Esophagus (tissue), 2 donors: ENCODE results near the gene FUT9. TPM values are rescaled to one million over a fixed set of nuclear protein-coding genes. Genes with fewer than 3 reads are reported as not detected.

Experiments used
- H3K27ac ChIP-seq, 2 donors: one replicate each; pipeline ENCODE4 v1.5.1; 2013; ENCODE audit warnings: low read depth in 2 of 2, mild to moderate bottlenecking in 2 of 2, inconsistent platforms in 1 of 2, low read length in 1 of 2, moderate library complexity in 1 of 2
- H3K27me3 ChIP-seq, 2 donors: one replicate each; pipeline ENCODE4 v1.6.1; 2013; ENCODE audit warnings: low read length in 2 of 2, control low read depth in 1 of 2, mild to moderate bottlenecking in 1 of 2; ENCODE audit not compliant: insufficient read depth in 2 of 2, control insufficient read depth in 1 of 2
- H3K36me3 ChIP-seq, 2 donors: one replicate each; pipeline ENCODE4 v1.6.1; 2013; ENCODE audit warnings: low read length in 1 of 2; ENCODE audit not compliant: control insufficient read depth in 2 of 2, insufficient read depth in 2 of 2
- H3K4me1 ChIP-seq, 2 donors: one replicate each; pipeline ENCODE4 v1.6.1; 2013; ENCODE audit warnings: low read length in 1 of 2; ENCODE audit not compliant: control insufficient read depth in 2 of 2, insufficient read depth in 2 of 2
- H3K4me3 ChIP-seq, 2 donors: one replicate each; pipeline ENCODE4 v1.5.1; 2013; ENCODE audit warnings: low read length in 2 of 2, mild to moderate bottlenecking in 2 of 2, low read depth in 1 of 2, moderate library complexity in 1 of 2
- H3K9me3 ChIP-seq, 2 donors: one replicate each; pipeline ENCODE4 v1.6.1; 2013; ENCODE audit warnings: mild to moderate bottlenecking in 2 of 2, low read depth in 1 of 2, low read length in 1 of 2, moderate library complexity in 1 of 2; ENCODE audit not compliant: control insufficient read depth in 2 of 2, insufficient read depth in 1 of 2
- WGBS, 2 donors: extraction: QIAGEN DNeasy Blood & Tissue Kit; methylation state at CpG; one replicate each; pipeline ENCODE4 v1.1.7; 2013; 5-methylcytosine and 5-hydroxymethylcytosine counted together
- polyA plus RNA-seq, 2 donors: library from polyadenylated mRNA; stranded (reverse); fragments of 200-250 nt; gene quantifications; one replicate each; pipeline ENCODE4 v1.2.3, GENCODE V29; 2013
- donor health status: healthy with polysubstance abuse.
- donor health status: Bipolar disorder and iron deficiency.

Gene FUT9
- polyA plus RNA-seq = under 1 TPM in 1 of 2 donors, not detected in 1; under 0.01 TPM

DNA sequence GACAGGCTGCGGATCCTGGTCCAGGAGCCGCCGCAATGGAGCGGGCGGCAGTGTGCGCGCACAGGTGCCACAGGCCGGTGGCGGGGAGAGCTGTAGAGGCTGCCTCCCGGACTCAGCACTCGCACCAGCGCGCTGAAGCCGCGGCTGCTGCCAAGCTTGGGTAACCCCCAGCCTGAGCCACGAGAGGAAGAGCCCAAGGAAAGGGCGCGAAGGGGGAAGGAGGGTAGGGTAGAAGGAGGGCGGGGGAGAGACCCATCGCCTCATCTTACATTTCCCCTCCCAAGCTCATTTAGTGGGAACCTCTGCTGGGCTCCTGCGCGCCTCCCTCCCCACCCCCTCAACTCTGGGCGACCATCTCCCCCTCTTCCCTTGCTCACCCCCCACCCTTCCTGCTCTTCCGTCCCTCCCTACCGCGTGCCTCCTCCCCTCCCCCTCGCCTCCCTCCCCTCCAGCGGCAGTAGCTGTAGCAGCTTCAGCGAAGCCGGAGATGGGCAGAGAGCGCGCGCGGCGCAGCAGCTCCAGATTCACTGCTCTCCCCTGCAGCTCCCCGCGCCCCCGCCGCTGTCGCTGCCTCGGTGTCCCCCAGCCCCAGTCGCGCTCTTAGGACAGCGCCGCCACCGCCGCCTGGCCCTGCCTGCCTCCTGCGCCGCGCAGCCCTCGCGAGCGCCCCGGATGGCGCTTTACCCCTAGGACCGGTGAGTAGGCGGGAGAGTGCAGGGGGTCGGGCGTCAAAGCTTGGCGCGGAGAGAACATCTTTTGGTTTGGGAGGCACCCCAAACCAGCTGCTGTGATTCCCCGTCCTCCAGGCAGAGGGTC, at the start of gene FUT9:
Gene FUT9, plus strand, starts transcription at position 457 of the 816 bp plus-strand sequence. CDS start 187,182 bp downstream, outside the sequence.
- no peak within 1 kb of the TSS for H3K4me3 ChIP-seq
- WGBS, 2 donors = 7 to 9% methylated on average over 42 to 62 of the region's 62 CpGs
- peaks cover 0 to 4% of the 10 kb centered on the region in 2 donors for H3K4me1 ChIP-seq

DNA sequence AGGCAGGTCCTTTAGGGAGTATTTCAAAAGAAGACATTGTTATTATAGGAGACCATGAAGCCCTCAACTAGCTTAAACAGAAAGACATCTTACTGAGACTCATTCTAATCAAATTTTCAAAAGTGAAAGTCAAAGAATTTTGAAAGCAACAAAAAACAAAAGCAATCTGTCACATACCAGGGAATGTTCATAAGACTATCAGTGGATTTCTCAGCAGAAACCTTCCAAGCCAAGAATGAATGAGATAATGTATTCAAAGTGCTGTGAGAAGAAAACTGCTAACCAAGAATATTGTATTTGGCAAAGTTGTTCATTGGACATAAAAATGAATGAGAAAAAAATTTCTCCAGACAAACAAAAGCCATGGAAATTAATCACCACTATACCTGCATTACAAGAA, 48.2 kb upstream of the FUT9 start:
- H3K36me3 ChIP-seq = no peaks in the 10 kb centered on the region
- H3K4me3 ChIP-seq = no peak overlapping the region
- H3K4me1 ChIP-seq = no peaks in the 10 kb centered on the region
- H3K27ac ChIP-seq = no peak overlapping the region
- no peaks in the 10 kb centered on the region for H3K27me3 ChIP-seq
- H3K9me3 ChIP-seq = no peaks in the 10 kb centered on the region

More for the DNA sequence above, at the start of gene FUT9:
- H3K27ac ChIP-seq = no peak within 1 kb of the TSS
- no peaks in the 10 kb centered on the region for H3K9me3 ChIP-seq
- H3K27me3 ChIP-seq = peaks cover 0 to under 1% of the 10 kb centered on the region in 2 donors
- H3K36me3 ChIP-seq = no peaks in the 10 kb centered on the region

DNA sequence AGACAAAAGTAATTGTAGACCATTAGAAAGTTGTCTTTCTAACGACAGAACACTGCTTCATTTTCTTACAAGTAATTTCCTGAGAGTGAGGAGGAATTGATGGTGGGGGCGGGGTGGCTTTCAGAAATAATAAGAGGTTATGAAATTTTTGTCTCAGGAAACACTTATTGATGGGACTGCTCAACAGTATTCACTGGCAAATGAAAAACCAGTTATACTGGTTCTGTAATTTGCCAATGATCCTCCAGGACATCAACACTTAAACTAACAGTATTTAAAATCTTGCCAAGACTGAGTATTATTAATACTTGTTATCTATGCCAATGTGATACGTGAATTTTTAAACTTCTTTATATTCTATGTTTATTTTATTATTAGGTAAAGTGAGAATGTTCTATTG, 41.8 kb upstream of the FUT9 start:
- WGBS, 2 donors = 43 to 50% methylated on average over 3 of the region's 3 CpGs
- Histone ChIP-seq H3K27ac (no peak overlapping the region), H3K27me3 (no peaks in the 10 kb centered on the region), H3K4me3 (no peak overlapping the region), H3K4me1 (no peaks in the 10 kb centered on the region), H3K9me3 (no peaks in the 10 kb centered on the region), H3K36me3 (no peaks in the 10 kb centered on the region)

DNA sequence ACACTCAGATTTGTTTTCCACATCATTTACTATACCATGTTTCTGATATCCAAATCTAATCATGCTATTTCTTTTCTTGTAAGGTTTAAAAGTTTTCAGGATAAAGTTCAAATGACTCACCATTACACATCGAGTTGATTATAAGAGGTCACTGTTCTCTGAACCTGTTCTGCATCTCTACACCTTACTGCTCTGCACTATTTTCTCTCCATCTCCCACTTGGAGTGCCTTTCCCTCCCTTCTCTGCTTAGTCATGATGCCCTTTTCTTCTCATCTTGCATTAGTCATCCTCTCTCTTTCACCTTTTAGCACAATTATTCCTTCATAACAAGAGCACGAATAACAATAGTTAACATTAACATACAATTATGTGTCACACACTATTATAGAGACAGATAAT, 37.5 kb upstream of the FUT9 start:
- Histone ChIP-seq H3K4me3 (no peak overlapping the region), H3K4me1 (no peaks in the 10 kb centered on the region), H3K27me3 (no peaks in the 10 kb centered on the region), H3K9me3 (no peaks in the 10 kb centered on the region), H3K36me3 (no peaks in the 10 kb centered on the region), H3K27ac (no peak overlapping the region)
- 59 to 63% methylated on average over 2 of the region's 2 CpGs for WGBS, 2 donors

DNA sequence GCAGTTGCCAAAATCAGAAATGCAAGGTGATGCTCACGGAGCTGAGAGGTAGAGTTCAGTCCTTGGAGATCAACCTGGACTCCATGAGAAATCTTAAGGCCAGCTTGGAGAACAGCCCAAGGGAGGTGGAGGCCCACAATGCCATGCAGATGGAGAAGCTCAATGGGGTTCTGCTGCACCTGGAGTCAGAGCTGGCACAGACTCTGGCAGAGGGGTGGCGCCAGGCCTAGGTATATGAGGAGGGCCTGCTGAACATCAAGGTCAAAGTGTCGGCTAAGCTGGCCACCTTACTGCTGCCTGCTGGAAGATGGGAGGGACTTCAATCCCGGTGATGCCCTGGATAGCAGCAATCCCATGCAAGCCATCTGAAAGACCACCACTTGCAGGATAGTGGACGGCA, 23.9 kb upstream of the FUT9 start:
- peaks cover 0 to 2% of the 10 kb centered on the region in 2 donors for H3K9me3 ChIP-seq
- H3K4me1 ChIP-seq = no peaks in the 10 kb centered on the region
- no peak overlapping the region for H3K4me3 ChIP-seq
- 91 to 94% methylated on average over 5 of the region's 5 CpGs for WGBS, 2 donors
- no peak overlapping the region for H3K27ac ChIP-seq
- no peaks in the 10 kb centered on the region for H3K27me3 ChIP-seq
- H3K36me3 ChIP-seq = no peaks in the 10 kb centered on the region

DNA sequence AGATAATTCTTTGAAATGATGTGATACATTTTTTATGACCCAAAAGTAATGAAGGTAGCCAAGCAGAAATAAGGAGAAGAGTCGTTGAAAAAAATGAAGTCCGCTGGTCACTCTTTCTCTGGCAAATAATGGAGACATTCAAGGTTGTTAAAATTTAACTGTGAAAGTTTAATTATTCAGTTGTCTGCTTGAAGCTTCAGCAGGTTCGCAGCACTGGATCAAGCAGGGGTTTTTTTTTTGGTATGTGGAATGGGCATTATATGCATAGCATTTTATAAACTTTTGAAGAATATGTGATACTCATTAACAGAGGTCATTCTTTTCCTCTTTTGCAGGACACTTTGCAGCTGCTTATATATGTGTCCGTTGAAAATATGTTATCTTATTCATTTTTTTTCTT, 21.6 kb upstream of the FUT9 start:
- no peaks in the 10 kb centered on the region for H3K27me3 ChIP-seq
- H3K4me3 ChIP-seq = no peak overlapping the region
- H3K9me3 ChIP-seq = peaks cover 0 to 2% of the 10 kb centered on the region in 2 donors
- WGBS, 2 donors = 62 to 67% methylated on average over 4 of the region's 4 CpGs
- H3K36me3 ChIP-seq = no peaks in the 10 kb centered on the region
- no peaks in the 10 kb centered on the region for H3K4me1 ChIP-seq
- H3K27ac ChIP-seq = no peak overlapping the region

DNA sequence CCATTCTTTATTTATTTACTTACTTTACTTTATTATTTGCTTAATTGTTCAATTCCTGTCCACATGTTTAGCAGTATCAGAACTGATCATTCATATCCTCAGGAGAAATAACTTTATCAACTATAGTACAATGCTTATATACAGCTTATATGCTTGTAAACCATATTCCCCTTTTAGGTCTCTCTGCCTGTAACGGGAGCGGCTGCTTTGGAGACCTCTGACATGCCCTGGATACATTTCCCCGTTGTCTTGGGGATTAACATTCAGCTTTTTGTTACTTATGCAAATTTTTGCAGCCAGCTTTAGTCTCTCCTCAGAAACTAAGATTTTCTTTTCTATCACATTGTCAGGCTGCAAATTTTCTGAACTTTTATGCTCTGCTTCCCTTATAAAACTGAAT, 17.6 kb upstream of the FUT9 start:
- Histone ChIP-seq H3K27ac (no peak overlapping the region), H3K4me1 (no peaks in the 10 kb centered on the region), H3K4me3 (no peak overlapping the region), H3K9me3 (peaks cover 11 to 14% of the 10 kb centered on the region in 2 donors), H3K36me3 (no peaks in the 10 kb centered on the region), H3K27me3 (no peaks in the 10 kb centered on the region)
- 63 to 64% methylated on average over 3 of the region's 3 CpGs for WGBS, 2 donors

DNA sequence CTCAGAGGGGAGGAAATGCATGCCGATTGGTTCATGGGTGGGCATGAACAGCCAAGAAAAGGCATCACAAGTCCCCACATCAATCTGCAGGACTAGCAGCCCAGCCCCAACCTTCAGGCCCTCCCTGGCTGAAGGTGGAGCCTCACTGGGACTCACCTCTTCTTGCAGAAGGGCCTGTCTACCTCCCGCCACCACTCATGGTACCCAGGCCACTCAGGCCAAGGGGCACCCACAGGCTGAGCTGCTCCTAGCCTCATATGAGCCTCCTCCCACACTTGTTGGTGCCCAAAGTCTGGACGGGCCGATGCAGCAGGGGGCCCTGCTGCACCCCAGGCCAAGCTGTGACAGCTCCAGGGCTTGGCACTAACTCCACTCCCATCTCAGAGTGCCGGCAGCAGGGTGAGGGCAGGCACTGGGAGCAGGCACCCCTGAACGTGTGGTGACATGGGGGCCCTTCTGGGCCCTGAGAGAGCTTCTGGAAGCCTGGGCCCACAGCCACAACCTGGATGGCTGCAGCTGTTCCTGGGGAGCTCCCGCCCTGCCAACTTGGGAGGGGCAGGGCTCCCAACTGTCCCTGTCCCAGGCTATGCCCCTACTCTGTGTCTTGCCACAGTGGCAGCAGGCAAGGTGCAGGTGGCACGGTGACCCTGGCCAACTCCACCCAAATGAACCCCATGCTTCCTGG, 13.7 kb upstream of the FUT9 start:
- Histone ChIP-seq H3K27me3 (no peaks in the 10 kb centered on the region), H3K4me1 (no peaks in the 10 kb centered on the region), H3K9me3 (peaks cover 11 to 14% of the 10 kb centered on the region in 2 donors), H3K36me3 (no peaks in the 10 kb centered on the region), H3K27ac (no peak overlapping the region), H3K4me3 (no peak overlapping the region)
- WGBS, 2 donors = 88 to 89% methylated on average over 8 of the region's 8 CpGs

DNA sequence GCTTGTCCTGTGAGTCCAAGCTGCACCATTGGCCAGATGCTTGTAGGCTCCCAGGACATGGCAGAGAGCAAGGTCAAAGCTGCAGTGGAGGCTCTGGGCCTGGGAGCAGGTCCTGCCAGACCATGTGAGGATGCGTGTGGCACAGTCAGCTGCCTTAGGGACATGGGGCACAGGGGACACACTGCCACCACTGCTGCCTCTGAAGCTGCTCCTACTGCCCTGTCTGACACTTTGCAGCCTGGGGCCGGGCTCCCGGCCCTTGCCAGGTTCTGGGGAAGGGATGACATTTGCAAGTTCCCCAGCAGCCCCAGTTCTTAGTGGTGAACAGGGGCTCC, 13.2 kb upstream of the FUT9 start:
- 71 to 93% methylated on average over 3 of the region's 3 CpGs for WGBS, 2 donors
- peaks cover 11 to 14% of the 10 kb centered on the region in 2 donors for H3K9me3 ChIP-seq
- H3K4me3 ChIP-seq = no peak overlapping the region
- H3K27me3 ChIP-seq = no peaks in the 10 kb centered on the region
- H3K36me3 ChIP-seq = no peaks in the 10 kb centered on the region
- H3K4me1 ChIP-seq = no peaks in the 10 kb centered on the region
- no peak overlapping the region for H3K27ac ChIP-seq

DNA sequence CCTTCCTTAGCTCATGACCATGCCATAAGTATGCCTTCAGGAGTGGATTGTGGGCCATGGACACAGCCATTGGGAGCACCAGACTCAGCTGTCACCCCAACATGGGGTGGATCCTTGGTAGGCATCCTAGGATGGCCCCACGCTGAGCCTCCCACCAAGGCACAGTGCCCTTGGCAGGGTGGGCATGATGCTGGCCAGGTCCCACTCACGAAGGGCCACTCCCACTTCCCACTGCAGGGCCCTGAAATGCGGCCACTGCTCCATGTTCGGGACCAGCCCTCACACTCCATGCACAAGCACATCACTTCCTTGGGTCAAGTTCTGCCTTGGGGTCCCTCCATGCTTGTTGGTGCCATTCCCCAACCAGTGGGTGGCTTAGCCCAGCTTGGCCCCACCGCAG, 12.9 kb upstream of the FUT9 start:
- Histone ChIP-seq H3K36me3 (no peaks in the 10 kb centered on the region), H3K4me1 (no peaks in the 10 kb centered on the region), H3K27me3 (no peaks in the 10 kb centered on the region), H3K4me3 (no peak overlapping the region), H3K9me3 (peaks cover 11 to 14% of the 10 kb centered on the region in 2 donors), H3K27ac (no peak overlapping the region)
- WGBS, 2 donors = 83 to 91% methylated on average over 5 of the region's 5 CpGs
